GM06990 (cell line): ENCODE measurements around the gene POGLUT2.

Experiments
- DNase-seq: peaks from one replicate; pipeline ENCODE4 v3.0.0-alpha.2; 2011; ENCODE audit not compliant: insufficient read length; ENCODE audit errors: extremely low read depth
- H3K27me3 ChIP-seq: replicated peaks from 2 replicates; pipeline ENCODE4 v1.6.0; 2011; ENCODE audit warnings: low read length; ENCODE audit not compliant: control insufficient read depth, insufficient read depth
- H3K36me3 ChIP-seq: 2 replicates; pipeline ENCODE4 v1.5.1; 2011; ENCODE audit warnings: low read length; ENCODE audit not compliant: control insufficient read depth, insufficient read depth
- H3K4me3 ChIP-seq: replicated peaks from 2 replicates; pipeline ENCODE4 v1.5.1; 2011; ENCODE audit warnings: low read depth, mild to moderate bottlenecking, control low read depth, low read length
- CTCF ChIP-seq: IDR thresholded peaks from 2 replicates; pipeline ENCODE4 v1.5.1; 2011; ENCODE audit warnings: low read length, control low read depth, mild to moderate bottlenecking, inconsistent platforms; ENCODE audit not compliant: insufficient read depth, poor library complexity, severe bottlenecking

Gene POGLUT2

GRCh38 chr13:102814793-102815192 lies 16.0 kb upstream of the POGLUT2 start:
- TF ChIP-seq CTCF, result no peak
- Histone ChIP-seq H3K27me3 (no peaks in the 10 kb centered on the region), H3K36me3 (no peaks in the 10 kb centered on the region), H3K4me3 (no peak overlapping the region)
- DNase-seq, result no peak

GRCh38 chr13:102814025-102814607 lies 15.3 kb upstream of the POGLUT2 start:
- Histone ChIP-seq H3K27me3 (no peaks in the 10 kb centered on the region), H3K36me3 (no peaks in the 10 kb centered on the region), H3K4me3 (no peak overlapping the region)
- DNase-seq, result no peak
- no peak for TF ChIP-seq CTCF

GRCh38 chr13:102812611-102813287 lies 14.0 kb upstream of the POGLUT2 start:
- no peak for DNase-seq
- TF ChIP-seq CTCF, result no peak

GRCh38 chr13:102807699-102808098 lies 8.9 kb upstream of the POGLUT2 start:
- Histone ChIP-seq H3K4me3 (no peak overlapping the region), H3K36me3 (no peaks in the 10 kb centered on the region), H3K27me3 (no peaks in the 10 kb centered on the region)
- TF ChIP-seq CTCF, result no peak
- no peak for DNase-seq

More at GRCh38 chr13:102812611-102813287, 14.0 kb upstream of the POGLUT2 start:
- Histone ChIP-seq H3K4me3 (no peak overlapping the region), H3K27me3 (no peaks in the 10 kb centered on the region), H3K36me3 (no peaks in the 10 kb centered on the region)

GRCh38 chr13:102805680-102806079 lies 6.9 kb upstream of the POGLUT2 start:
- DNase-seq, result no peak
- Histone ChIP-seq H3K36me3 (no peaks in the 10 kb centered on the region), H3K4me3 (no peak overlapping the region), H3K27me3 (no peaks in the 10 kb centered on the region)
- TF ChIP-seq CTCF, result no peak
